Left lung (tissue), 10 donors: ENCODE data around the gene AFF1. TPM values are rescaled to one million over a fixed set of nuclear protein-coding genes. Genes with fewer than 3 reads are reported as not detected.
A peak's percentile ranks its signal among the peaks of the same experiment; 100 is the strongest.

Experiments
- ATAC-seq: fragments of 200-7000 bp; cut with Tn5 transposase; one replicate; pipeline ENCODE4 v1.9.1; 2020; ENCODE audit warnings: moderate library complexity
- DNase-seq, 4 donors: peaks; one replicate each; pipeline ENCODE4 v3.0.0-alpha.2; 2013 to 2020
- H3K27ac ChIP-seq, 2 donors: fragments of 200-600 bp; sonication (generic) in 1 of 2; one replicate each; pipeline versions ENCODE4 v1.5.0 to v1.8.0; 2020 to 2021
- H3K27me3 ChIP-seq, 2 donors: fragments of 200-600 bp; sonication (generic) in 1 of 2; one replicate each; pipeline versions ENCODE4 v1.5.0 to v1.8.0; 2020 to 2021
- H3K36me3 ChIP-seq, 2 donors: fragments of 200-600 bp; sonication (generic) in 1 of 2; one replicate each; pipeline versions ENCODE4 v1.5.0 to v1.8.0; 2020 to 2021
- H3K4me1 ChIP-seq, 2 donors: fragments of 200-600 bp; one replicate each; pipeline ENCODE4 v1.8.0; 2021
- H3K4me3 ChIP-seq, 2 donors: fragments of 200-600 bp; sonication (generic) in 1 of 2; one replicate each; pipeline versions ENCODE4 v1.5.0 to v1.8.0; 2020 to 2021; ENCODE audit warnings: mild to moderate bottlenecking in 1 of 2
- H3K9me3 ChIP-seq, 2 donors: fragments of 200-600 bp; sonication (generic) in 1 of 2; one replicate each; pipeline versions ENCODE4 v1.5.0 to v1.8.0; 2020 to 2021
- intact Hi-C, 2 donors: fragments of 100-400 bp; cut with DNase I; formaldehyde crosslinking; loops; one replicate each; pipeline versions ENCODE4 v1.11.2 to v1.14.2; 2022
- polyA plus RNA-seq, 6 donors: library from polyadenylated mRNA; unstranded; fragments of 120-200 nt; gene quantifications; one replicate each; pipeline ENCODE4 v1.2.1, GENCODE V29; 2013; ENCODE audit not compliant: insufficient read length in 6 of 6
- total RNA-seq, 2 donors: library from RNA; stranded (reverse); fragmentation: NEBNext Ultra II Directional; extraction: Animal tissue kit (Norgen Biotek cat#: 25700); gene quantifications; one replicate each; pipeline ENCODE4 v1.2.1, GENCODE V29; 2021
- TF ChIP-seq, protein P1 (sequence below), 2 donors: fragments of 200-600 bp; sonication (generic) in 1 of 2; IDR thresholded peaks; one replicate each; pipeline versions ENCODE4 v1.5.0 to v1.8.0; 2021; ENCODE audit warnings: antibody characterized with exemption in 2 of 2
- donor health status: DM: no; HTN: yes; CAD: no.
- donor health status: DM: no; HTN: no; CAD: no.

AFF1 gene
- total and polyA plus RNA-seq, 8 donors: 40.8 to 86.0 (median 48.1) TPM

DNA sequence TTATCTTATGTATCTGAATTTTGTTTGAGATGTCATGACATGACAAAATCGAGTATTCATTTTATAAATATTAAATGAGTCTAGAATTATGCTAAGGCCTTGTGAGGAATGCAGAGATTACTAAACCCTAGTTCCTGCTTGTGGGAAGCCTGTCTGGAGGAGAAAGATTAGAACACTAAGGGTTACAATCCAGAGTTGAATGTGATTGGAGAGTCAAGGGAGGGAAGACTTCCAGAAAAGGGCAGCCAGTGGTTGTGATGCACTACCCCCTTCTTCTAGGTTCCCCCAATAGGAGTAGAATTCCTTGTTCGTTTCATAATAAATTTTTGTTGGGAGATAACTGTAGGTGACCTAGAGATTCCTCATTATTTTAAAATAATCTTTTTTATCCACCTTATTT is 141.1 kb downstream of the AFF1 start:
- intact Hi-C loops: no loop called here
- no peaks in the 10 kb centered on the region for H3K36me3 ChIP-seq
- H3K4me1 ChIP-seq: peaks cover 43 to 69% of the 10 kb centered on the region in 2 donors
- DNase-seq (no peak), ATAC-seq (no peak)
- H3K27me3 ChIP-seq: no peaks in the 10 kb centered on the region
- no peak overlapping the region for H3K27ac ChIP-seq
- H3K4me3 ChIP-seq: no peak overlapping the region
- TF ChIP-seq, protein P1, sequence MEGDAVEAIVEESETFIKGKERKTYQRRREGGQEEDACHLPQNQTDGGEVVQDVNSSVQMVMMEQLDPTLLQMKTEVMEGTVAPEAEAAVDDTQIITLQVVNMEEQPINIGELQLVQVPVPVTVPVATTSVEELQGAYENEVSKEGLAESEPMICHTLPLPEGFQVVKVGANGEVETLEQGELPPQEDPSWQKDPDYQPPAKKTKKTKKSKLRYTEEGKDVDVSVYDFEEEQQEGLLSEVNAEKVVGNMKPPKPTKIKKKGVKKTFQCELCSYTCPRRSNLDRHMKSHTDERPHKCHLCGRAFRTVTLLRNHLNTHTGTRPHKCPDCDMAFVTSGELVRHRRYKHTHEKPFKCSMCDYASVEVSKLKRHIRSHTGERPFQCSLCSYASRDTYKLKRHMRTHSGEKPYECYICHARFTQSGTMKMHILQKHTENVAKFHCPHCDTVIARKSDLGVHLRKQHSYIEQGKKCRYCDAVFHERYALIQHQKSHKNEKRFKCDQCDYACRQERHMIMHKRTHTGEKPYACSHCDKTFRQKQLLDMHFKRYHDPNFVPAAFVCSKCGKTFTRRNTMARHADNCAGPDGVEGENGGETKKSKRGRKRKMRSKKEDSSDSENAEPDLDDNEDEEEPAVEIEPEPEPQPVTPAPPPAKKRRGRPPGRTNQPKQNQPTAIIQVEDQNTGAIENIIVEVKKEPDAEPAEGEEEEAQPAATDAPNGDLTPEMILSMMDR (IDR thresholded peaks at IDR 0.05): no peak
- no peaks in the 10 kb centered on the region for H3K9me3 ChIP-seq

DNA sequence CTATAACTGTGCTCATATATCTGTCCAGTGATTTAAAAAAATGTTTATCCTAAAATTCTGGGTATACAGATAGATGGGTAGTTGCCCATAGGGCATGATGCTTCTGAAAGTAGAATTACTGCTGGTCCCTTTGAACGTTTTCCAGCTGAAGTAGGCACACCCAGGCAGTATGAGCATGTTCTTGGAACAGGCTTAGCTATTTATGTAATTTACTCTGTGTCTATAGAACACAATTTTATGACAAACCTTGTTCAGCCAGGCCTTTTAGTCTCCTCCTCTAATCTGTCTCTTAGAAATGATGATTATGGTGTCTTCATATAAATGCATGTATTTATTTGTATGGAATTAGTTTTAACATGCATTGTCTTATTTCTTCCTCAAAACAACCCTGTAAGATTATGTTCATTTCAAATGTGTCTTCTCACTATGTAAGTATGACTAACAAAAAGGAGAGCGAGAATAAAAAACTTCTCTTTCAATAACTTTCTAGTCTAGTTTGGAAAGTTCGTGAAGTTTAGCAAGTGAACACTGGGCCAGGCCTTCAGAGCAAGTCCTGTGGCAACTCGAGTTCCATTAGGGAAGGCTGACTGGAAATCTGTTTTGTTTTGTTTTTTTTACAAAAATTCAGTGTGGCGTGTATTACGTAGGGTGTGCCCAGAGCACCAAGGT is 142.0 kb downstream of the AFF1 start:
- Histone ChIP-seq H3K27me3 (no peaks in the 10 kb centered on the region), H3K4me3 (no peak overlapping the region), H3K4me1 (peaks cover 47 to 77% of the 10 kb centered on the region in 2 donors), H3K9me3 (no peaks in the 10 kb centered on the region), H3K27ac (no peak overlapping the region), H3K36me3 (no peaks in the 10 kb centered on the region)
- DNase-seq (no peak), ATAC-seq (no peak)
- intact Hi-C loops: no loop called here
- TF ChIP-seq, protein P1 (IDR thresholded peaks at IDR 0.05): no peak

DNA sequence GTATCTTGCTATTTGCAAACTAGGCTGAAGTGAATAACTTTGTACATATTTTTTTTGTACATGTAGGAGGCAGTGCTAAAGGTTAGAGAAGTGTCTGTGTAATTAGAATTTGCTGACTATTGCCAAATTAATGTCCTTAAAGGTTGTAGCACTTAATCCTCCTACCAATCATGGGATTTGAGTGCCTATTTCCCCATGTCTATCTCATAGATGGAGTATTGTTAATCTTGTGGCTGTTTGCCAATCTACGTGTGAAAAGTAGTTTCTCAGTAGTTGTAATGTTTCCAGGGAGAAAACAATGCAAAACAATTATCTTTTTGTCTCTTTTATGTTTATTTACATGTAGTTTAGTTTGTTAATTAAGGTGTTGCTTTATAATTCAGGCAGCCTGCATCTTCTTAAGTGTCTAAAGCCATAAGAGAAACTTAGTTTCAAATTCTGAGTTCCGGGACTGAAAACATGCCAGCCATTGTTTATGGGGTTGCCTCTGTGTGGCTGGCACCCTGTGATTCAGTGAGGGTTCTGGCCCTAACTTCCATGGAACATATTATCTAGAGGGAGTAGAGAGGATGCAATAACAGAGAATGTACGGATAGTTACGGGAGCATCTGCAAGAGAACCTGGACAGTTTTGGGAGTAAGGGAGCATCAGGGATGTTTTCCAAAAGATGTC is 143.2 kb downstream of the AFF1 start:
- Histone ChIP-seq H3K27me3 (no peaks in the 10 kb centered on the region), H3K4me3 (no peak overlapping the region), H3K36me3 (no peaks in the 10 kb centered on the region), H3K4me1 (peaks cover 47 to 73% of the 10 kb centered on the region in 2 donors), H3K27ac (peak overlapping the region; percentile 65 to 70), H3K9me3 (no peaks in the 10 kb centered on the region)
- no peak for ATAC-seq
- TF ChIP-seq, protein P1 (IDR thresholded peaks at IDR 0.05): no peak
- intact Hi-C loops: no loop called here
- DNase-seq: no peak

DNA sequence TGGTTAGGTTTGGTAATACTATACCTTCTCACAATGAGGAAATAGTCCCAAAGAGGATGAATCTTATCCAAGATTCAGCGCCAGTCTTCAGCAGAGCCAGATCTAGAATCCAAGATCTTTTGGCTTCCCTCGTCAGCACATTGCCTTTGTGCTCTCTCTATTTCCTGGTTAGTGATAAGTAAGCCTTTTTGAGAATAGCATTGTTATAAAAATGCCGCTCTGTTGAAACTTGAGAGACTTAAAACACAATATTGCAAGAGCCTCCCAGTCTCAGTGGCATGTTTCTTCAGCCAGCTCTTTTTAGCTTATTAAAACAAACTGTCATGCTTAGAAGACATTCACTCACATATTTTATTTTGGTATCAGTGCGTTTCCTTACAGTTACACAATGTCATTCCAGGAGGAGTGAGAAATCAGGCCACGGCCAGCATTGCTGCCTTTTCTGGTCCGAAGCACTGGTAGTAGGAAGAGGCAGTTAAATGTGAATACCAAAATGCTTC is 144.2 kb downstream of the AFF1 start:
- DNase-seq (peak in 1 of 4 donors; percentile 73), ATAC-seq (peak; percentile 68)
- Histone ChIP-seq H3K27ac (peak overlapping the region; percentile 65 to 70), H3K36me3 (peaks cover 0 to under 1% of the 10 kb centered on the region in 2 donors), H3K4me1 (peaks cover 37 to 63% of the 10 kb centered on the region in 2 donors), H3K4me3 (no peak overlapping the region), H3K9me3 (no peaks in the 10 kb centered on the region), H3K27me3 (no peaks in the 10 kb centered on the region)
- intact Hi-C loops: no loop called here
- TF ChIP-seq, protein P1 (IDR thresholded peaks at IDR 0.05): no peak

DNA sequence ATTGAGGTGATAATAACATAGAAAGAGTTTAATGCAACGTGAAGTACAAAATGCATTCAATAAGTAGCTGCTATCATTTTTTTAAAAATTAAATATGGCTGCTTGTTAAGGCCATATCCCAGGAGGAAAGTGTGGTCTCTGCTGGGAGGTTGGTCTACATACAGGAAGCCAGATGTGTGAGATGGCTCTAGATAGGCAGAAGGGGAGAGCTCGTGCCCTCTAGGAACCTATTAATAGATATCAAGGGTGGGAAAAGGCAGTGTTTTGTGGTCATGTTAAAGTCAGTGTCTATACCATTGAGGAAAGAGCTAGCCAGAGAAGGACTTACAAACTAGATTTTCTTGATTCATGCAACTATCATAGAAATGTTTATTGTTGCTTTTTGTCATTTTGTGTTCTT is 145.2 kb downstream of the AFF1 start:
- Histone ChIP-seq H3K4me1 (peaks cover 35 to 55% of the 10 kb centered on the region in 2 donors), H3K4me3 (no peak overlapping the region), H3K36me3 (peaks cover 0 to 4% of the 10 kb centered on the region in 2 donors), H3K27ac (peak overlapping the region in 1 of 2 donors; percentile 70), H3K9me3 (no peaks in the 10 kb centered on the region), H3K27me3 (no peaks in the 10 kb centered on the region)
- ATAC-seq (no peak), DNase-seq (no peak)
- intact Hi-C loops: no loop called here
- TF ChIP-seq, protein P1 (IDR thresholded peaks at IDR 0.05): no peak
